NCI-H748 treated with DMSO at 0.1 percent for 48 hours (cell line): Measurements from ENCODE around the gene WNT1.
A peak's percentile ranks its signal among the peaks of the same experiment; 100 is the strongest.

Experiments
- DNase-seq: peaks from one replicate; lab custom pipeline; 2025; lab: John Stamatoyannopoulos, UW

The WNT1 gene

DNA sequence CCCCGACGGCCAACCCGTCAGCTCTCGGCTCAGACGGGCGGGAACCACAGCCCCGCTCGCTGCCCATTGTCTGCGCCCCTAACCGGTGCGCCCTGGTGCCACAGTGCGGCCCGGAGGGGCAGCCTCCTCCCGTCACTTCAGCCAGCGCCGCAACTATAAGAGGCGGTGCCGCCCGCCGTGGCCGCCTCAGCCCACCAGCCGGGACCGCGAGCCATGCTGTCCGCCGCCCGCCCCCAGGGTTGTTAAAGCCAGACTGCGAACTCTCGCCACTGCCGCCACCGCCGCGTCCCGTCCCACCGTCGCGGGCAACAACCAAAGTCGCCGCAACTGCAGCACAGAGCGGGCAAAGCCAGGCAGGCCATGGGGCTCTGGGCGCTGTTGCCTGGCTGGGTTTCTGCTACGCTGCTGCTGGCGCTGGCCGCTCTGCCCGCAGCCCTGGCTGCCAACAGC, at the start of gene WNT1:
Gene WNT1, plus strand, starts transcription at position 32 of the 450 bp plus-strand sequence. Its CDS starts 329 bp downstream, at position 361.
- no peak for DNase-seq

DNA sequence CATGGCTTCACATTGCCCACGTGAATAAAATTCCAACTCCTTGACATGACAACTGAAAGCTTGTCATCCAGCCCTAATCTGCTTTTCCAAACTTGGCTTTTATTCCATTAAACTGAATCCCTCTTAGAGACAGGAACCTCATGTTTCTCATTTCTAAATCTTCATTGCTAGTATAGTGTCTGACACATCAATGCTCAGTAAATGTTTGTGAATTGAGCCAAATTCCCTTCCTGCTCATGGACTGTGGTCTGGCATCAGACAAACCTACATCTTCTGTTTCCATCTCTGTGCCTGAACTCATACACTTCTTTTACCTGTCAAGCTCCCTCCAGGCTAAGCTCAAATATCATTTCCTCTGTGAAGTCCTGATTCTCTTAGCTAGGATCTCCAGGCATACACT, 48.6 kb upstream of the WNT1 start:
- no peak for DNase-seq

DNA sequence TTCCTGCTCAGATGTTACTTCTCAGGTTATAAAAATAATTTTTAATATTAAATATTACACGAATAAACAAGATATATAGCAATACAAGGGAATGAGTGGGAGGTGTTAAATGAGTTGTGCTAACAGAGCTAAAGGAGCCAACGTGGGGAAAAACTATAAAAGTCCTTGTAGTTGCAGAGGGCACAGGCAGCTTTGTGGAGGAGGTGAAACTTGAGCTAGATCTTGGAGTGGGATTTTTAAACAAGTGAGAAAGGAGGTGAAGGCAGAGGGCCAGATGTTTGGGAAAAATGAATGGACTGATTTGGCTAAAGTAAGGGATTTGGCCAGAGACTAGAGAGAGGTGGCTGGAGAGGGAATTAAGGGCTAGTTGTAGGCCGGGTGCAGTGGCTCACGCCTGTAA, 47.6 kb upstream of the WNT1 start:
- no peak for DNase-seq

DNA sequence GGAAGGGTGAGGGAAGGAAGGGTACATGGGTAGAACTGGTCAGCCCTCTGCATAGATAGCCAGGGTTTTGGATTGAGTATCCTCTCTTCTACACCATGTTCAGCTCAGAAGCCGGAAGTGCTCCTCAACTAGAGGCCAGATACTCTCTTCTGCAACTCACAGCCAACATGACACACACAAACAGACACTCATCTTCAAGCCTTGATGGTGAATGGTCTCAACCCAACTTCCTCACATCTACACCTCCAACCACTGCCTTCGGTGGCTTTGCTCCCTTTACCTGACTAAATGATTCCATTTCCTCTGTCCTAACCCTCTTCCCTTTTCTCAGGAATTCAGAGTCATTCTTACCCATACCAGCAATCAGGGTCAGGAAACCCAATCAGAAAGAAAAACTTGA, 45.2 kb upstream of the WNT1 start:
- DNase-seq = no peak

- no peak for DNase-seq
These were observed 44.3 kb upstream of the WNT1 start for GRCh38 chr12:48933664-48934311.

DNA sequence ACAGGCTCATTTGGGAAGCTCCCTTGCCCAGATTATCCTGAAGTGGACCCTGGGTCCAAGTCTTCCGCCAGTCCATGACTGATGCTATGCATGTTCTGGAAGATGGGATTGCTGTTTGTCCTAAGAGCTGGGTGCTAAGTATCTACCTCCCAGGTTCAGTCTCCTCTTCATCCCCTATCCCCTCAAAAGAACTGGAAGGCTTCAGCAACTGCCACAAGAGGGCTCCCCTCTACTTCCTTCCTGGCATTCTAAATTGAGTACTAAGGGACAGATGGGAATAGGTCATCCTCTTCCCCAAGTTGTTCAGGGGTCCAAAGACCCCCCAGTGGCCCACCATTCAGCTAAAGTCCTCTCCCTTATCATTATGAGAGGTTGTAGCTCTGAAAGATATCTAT, 43.8 kb upstream of the WNT1 start:
- no peak for DNase-seq

- peak; percentile 34 for DNase-seq
These were observed 41.6 kb upstream of the WNT1 start for GRCh38 chr12:48936379-48936979.

- no peak for DNase-seq
These were observed 41.0 kb upstream of the WNT1 start for GRCh38 chr12:48937170-48937569.

DNA sequence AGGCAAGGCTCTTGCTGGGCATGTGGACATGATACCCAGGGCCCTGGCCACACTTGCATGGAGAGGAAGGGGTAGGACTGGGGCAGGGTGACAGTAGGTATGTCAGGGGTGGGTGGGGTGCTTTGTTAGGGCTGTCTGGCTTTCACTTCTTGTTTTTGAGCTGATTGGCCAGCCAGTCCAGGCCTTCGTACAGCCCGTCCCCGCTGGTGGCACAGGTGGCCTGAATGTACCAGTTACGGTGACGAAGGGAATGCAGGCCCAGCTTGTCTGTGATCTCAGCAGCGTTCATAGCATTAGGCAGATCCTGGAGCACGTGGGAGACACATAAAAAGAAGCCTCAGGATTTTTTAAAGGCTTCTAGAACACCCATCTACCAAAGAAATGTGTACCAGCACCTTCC, 39.3 kb upstream of the WNT1 start:
- no peak for DNase-seq

DNA sequence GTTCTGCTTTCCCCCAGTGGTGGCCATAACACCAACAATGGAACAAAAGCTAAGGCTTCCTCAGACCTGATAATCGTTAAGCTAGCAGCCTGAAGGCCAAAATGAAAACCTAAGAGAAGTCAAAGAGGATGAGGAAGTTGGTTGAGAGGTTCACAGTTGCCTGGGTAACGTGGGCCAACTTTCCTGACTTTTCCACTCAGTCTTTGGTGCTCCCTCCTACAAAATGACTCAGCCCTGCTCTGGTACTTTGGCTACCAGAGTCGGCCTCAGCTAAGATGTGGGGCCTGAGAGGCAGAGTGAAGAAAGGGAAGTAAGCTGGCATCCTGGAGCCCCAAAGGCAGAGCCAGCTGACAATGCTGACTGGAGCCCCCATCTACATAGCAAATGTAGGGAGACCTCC, 37.9 kb upstream of the WNT1 start:
- no peak for DNase-seq

DNA sequence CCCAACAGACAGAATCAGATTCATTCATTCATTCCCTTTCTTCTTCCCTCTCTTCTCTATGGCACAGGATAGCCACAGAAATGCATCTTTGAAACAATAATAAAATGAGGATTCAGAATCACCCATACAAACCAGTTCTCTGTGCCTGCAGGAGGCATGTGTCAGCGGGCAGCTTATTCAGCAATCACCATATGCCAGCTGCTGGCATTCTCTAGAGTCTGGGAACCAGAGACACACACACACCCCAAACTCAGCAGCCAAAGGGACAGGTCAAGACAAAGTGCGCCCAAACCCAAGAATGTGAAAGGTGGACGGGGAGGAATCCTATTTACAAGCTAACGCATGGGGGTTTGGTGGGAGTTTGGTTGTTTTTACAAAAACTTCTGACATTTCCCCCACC, 34.9 kb upstream of the WNT1 start:
- DNase-seq = no peak

DNA sequence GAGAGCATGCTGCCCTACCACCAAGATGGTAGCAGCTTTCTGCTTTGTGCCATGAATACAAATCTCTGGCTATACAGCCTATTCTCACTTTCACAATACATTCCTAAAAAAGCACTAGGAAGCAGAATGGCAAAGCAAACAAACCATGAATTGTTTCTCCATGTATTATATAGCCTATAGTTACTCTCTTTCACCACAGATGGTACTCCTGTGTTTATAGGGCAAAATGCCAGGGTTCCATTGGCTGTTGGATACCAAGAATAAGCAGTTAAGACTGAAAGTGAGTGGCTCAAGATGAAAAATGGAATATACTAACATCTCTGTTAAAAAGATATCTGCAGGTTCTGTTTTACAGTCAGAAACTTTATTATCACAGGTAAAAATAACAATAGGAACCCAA, 31.9 kb upstream of the WNT1 start:
- DNase-seq = no peak

- DNase-seq = no peak
These were observed 31.2 kb upstream of the WNT1 start for GRCh38 chr12:48946943-48947342.

- DNase-seq = no peak
These were observed 30.4 kb upstream of the WNT1 start for GRCh38 chr12:48947727-48948126.

DNA sequence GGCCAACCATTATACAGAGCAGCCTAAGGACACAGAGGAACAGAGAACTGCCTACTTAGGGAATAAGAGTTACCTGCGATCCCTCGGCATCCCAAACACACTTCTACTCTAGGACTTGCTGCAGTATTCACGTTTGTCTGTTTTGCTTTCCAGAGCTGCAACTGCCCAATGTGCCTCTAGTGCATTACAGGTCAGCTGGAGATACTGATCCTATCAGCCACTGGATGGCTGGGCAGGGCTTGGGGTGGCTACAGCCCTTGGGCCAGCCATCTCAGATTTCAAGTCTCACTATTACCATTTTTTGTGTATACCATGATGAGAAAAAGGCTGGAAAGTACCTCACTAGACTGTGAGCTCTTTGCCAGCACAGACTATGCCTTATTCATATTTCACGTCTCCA, 25.4 kb upstream of the WNT1 start:
- DNase-seq = no peak

- no peak for DNase-seq
These were observed 24.1 kb upstream of the WNT1 start for GRCh38 chr12:48954061-48954460.

- no peak for DNase-seq
These were observed 23.2 kb upstream of the WNT1 start for GRCh38 chr12:48954841-48955501.

DNA sequence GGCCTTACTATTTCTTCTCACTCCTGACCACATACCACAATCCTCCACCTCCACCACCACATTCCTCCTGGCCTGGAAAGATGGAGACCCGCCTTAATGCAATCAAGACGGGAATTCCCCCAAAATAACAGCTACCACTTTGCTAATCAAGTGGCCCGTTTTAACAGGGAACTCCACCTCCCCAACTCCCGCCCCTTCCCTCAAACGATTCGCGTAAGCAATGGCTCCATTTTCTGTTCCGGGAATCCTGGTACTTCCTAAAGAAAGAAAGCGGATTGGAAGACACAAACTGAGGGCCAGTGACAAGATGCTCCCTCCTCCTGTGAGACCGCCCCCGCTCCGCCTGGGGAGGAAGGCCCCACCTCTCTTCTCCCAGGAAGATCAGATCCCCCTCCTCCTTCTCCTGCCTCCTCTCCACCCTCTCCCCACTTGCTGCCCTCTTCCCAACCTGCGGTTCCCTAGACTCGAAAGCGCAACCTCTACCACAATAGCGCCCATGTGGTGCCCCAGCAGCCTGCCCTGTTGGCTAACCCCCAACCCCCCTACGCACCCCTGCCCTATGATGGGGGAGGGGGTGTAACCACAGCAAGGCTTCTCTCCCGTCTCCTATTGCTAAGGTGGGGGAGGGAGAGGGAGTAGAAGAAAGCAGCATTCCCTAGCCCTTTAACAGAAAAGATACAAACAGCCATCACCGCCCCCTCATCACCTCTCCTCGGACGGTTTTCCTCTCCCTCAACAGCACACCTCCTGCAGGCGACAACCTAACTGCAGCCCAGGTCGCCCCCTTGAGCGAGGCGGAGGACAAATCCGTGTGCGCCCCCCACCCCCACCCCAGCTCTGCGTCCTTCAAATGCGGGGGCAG, 21.6 kb upstream of the WNT1 start:
- DNase-seq = peak; percentile 77

DNA sequence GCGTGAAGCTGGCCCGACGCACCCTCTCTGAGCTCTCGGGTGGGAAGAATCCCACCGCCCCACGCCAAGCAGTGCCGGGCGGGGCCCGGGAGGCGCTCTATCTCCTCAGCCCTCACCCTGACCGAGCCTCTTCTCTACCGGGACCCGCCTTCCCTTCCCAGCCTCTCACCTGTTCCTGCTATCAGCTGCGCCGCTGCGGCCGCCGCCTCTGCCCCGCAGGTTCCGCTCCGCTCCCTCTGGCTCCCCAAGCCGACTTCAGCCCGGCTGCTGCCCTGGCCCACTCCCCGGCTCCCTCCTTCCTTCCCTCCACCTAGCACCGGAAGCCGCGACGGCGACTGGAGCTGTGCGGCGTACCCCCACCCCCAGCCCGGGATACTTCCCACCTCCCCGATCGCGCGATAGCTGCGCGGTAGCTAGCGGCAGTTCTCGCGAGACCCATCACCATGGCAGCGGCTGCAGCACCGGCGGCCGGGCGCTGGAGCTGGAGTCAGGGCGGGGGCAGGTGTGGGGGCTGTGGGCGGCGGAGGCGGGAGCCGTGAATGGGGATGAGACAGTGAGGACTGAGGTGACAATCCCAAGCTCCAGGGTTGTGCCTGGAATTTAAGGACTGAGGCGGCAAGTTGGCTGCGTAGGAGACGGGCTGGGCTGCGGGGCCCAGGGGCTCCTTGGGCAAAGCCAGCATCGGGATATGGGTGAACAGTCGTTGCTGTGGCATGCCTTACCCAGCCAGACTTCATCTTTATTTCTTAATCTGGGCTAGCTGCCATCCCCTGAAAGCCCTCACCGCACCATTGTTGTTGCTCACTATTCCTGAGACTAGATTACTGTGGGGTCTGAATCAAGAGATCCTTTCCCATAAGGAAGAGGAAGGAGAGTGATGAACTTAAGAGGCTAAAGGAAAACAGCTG, 20.7 kb upstream of the WNT1 start, which contains the start of gene ARF3:
Gene ARF3, minus strand, starts transcription at position 347 of the 908 bp plus-strand sequence. CDS start 16,392 bp downstream, outside the sequence.
- peak; percentile 92 for DNase-seq

DNA sequence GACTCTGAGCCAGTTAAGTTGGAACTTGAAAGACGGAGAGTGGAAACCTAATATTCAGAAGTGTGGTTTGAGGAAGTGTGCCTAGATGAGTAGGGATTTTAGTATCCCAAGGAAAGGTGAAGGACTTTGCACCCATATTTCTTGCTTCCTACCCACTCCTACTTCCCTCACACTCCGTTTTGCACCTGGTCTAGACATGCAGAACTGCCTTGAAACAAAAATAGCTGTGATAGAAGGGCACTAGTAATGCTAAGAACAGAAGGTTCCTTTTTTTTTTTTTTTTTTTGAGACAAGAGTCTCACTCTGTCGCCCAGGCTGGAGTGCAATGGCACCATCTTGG, 20.1 kb upstream of the WNT1 start:
- no peak for DNase-seq

DNA sequence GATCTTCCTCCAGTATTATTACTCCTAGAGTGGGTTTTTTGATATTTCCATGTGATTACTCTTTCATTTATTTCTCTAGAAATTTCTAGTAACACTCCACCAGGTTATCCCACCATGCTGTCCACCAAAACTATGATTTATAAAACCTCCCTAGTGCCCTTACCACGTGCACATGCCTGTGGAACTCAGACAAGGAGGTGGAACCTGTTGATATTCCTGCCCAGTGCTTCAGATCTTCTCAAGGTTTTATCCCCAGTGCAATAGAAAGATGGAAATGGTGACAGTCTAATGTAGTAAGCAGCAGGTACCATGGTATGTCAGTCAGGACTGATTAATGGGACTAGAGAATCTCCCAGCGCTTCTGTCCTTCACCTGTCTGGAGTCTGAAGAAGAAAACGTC, 17.3 kb upstream of the WNT1 start:
- no peak for DNase-seq
